PC-3 (cell line): ENCODE results near the gene SDF2L1. TPM values are rescaled to one million over a fixed set of nuclear protein-coding genes. Genes with fewer than 3 reads are reported as not detected.

Source experiments
- ATAC-seq: fragments of 200-7000 bp; cut with Tn5 transposase; 2 replicates; pipeline ENCODE4 v1.9.1; 2020; ENCODE audit warnings: mild to moderate bottlenecking, moderate library complexity
- BruUV-seq: library from RNA; stranded (reverse); fragments of 400-500 nt; replicated peaks from 2 replicates; lab custom pipeline; 2021; lab: Mats Ljungman, UMichigan
- CTCF ChIA-PET: fragments of 300-600 bp; sonication (Branson Sonifier 250); formaldehyde crosslinking; loops from one replicate; lab custom pipeline; 2022; ENCODE audit warnings: antibody characterized with exemption; lab: Charles Lee
- POLR2A ChIA-PET: fragments of 300-600 bp; sonication (Branson Sonifier 250); formaldehyde crosslinking; loops from one replicate; lab custom pipeline; 2022; ENCODE audit warnings: antibody characterized with exemption; ENCODE audit not compliant: unreplicated experiment; lab: Charles Lee
- DNase-seq: peaks from one replicate; pipeline ENCODE4 v3.0.0-alpha.2; 2015
- H2AFZ ChIP-seq: fragments of 300-600 bp; sonication (generic); 2 replicates; pipeline ENCODE4 v1.6.0; 2016; ENCODE audit warnings: antibody characterized with exemption, low read length
- H3F3A ChIP-seq: fragments of 300-600 bp; sonication (generic); one replicate; pipeline ENCODE4 v1.6.0; 2017; ENCODE audit warnings: antibody characterized with exemption, low read length, control low read depth, mild to moderate bottlenecking; ENCODE audit not compliant: unreplicated experiment
- H3K27ac ChIP-seq: fragments of 300-600 bp; sonication (generic); 2 replicates; pipeline ENCODE4 v1.5.1; 2016; ENCODE audit warnings: mild to moderate bottlenecking, low read length
- H3K27me3 ChIP-seq: fragments of 300-600 bp; sonication (generic); 2 replicates; pipeline ENCODE4 v1.6.1; 2016; ENCODE audit warnings: low read length, mixed read lengths
- H3K36me3 ChIP-seq: fragments of 300-600 bp; sonication (generic); 2 replicates; pipeline ENCODE4 v1.6.1; 2016; ENCODE audit warnings: low read depth, mixed run types, low read length, mixed read lengths
- H3K4me1 ChIP-seq: fragments of 300-600 bp; sonication (generic); 2 replicates; pipeline ENCODE4 v1.5.1; 2016; ENCODE audit warnings: low read length; ENCODE audit not compliant: insufficient read depth
- H3K4me2 ChIP-seq: fragments of 300-600 bp; sonication (generic); 2 replicates; pipeline ENCODE4 v1.6.0; 2016; ENCODE audit warnings: low read length
- H3K4me3 ChIP-seq: fragments of 300-600 bp; sonication (generic); 2 replicates; pipeline ENCODE4 v1.5.1; 2016; ENCODE audit warnings: mild to moderate bottlenecking, low read length, mixed read lengths
- H3K79me2 ChIP-seq: fragments of 300-600 bp; sonication (generic); 2 replicates; pipeline ENCODE4 v1.6.1; 2017; ENCODE audit warnings: low read length, mixed read lengths
- H3K9ac ChIP-seq: fragments of 300-600 bp; sonication (generic); 2 replicates; pipeline ENCODE4 v1.6.0; 2016; ENCODE audit warnings: mild to moderate bottlenecking, low read length
- H3K9me2 ChIP-seq: fragments of 300-600 bp; sonication (generic); replicated peaks from 2 replicates; pipeline ENCODE4 v1.6.1; 2016; ENCODE audit warnings: mixed run types, low read length, mixed read lengths
- H3K9me3 ChIP-seq: fragments of 300-600 bp; sonication (generic); 2 replicates; pipeline ENCODE4 v1.6.1; 2016; ENCODE audit warnings: low read length, mixed read lengths
- H4K20me1 ChIP-seq: fragments of 300-600 bp; sonication (generic); 2 replicates; pipeline ENCODE4 v1.6.1; 2016; ENCODE audit warnings: low read length, mixed read lengths
- EZH2 ChIP-seq: fragments of 300-600 bp; sonication (generic); IDR thresholded peaks from one replicate; pipeline ENCODE4 v1.6.1; 2017; ENCODE audit warnings: antibody characterized with exemption, mild to moderate bottlenecking, low read length; ENCODE audit not compliant: unreplicated experiment
- EZH2phosphoT487 ChIP-seq: fragments of 300-600 bp; sonication (generic); IDR thresholded peaks from 2 replicates; pipeline ENCODE4 v1.6.1; 2018; ENCODE audit warnings: mild to moderate bottlenecking, antibody characterized with exemption, low read length, borderline replicate concordance
- intact Hi-C: fragments of 100-400 bp; cut with micrococcal nuclease; formaldehyde crosslinking; loops from 2 replicates; pipeline ENCODE4 v1.9.0; 2023
- total RNA-seq: library from RNA; depleted of rRNA; stranded (reverse); fragments of >200 nt; gene quantifications from 2 replicates; pipeline ENCODE4 v1.2.3, GENCODE V29; 2014
- TF ChIP-seq, protein P1 (sequence below): fragments of 300-600 bp; sonication (generic); conservative IDR thresholded peaks from 2 replicates; pipeline ENCODE4 v1.5.1; 2017; ENCODE audit warnings: antibody characterized with exemption, low read depth, mild to moderate bottlenecking, low read length

SDF2L1 gene
- total RNA-seq, 1 experiment from 2014 or later: 180 TPM

DNA sequence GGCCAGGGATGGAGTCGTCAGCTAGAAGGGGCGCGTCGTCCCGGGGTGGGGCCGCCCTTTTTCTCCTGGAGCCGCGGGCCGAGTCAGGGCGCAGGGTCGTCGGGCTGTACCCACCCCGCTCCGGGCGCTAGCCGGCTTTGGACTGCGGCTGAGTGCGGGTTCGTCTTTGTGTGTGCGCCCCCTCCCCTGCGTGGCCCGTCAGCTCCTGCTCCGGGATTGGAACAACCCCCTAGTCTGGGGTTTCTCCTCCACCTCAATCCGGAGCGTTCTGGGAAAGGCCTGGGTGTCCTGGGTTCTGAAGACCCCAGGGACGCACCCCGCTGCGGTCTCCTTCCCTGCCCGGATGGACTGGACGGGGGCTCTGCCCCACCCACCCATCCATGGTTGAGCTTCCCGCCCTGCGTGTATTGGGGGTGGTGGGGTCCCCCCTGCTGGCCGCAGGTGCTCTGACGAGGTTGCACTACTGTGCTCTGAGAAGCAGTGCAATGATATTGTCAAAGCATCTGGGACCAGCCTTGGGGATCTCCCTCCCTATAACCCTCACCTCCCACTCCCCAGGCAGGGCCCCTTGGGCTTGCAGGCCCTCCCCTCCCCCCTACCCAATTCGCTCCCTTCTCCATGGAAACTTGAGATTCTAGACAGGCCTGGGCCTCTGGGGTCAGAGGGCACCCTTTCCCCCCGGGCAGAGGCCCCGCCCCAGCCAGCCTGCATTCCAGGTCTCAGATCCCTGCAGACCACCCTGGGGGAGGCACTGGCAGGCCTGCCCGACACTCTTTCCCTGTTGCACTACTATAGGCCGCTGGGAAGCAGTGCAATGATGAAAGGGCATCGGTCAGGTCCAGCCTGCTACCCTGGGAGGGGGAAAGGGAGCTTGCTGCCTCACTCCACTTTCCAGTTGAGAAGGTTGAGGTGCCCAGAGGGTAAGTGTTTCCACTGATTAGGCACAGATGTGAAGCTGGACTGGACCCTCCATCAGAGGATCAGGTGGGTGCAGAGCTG lies 10.7 kb downstream of the SDF2L1 start:
- Histone ChIP-seq H3K27ac (no peak overlapping the region), H3K27me3 (no peaks in the 10 kb centered on the region), H3K9ac (peak overlapping the region; percentile 81), H3K9me2 (no peaks in the 10 kb centered on the region), H3K4me3 (peak overlapping the region; percentile 83), H3F3A (no peaks in the 10 kb centered on the region), H3K4me1 (no peaks in the 10 kb centered on the region), H2AFZ (peak overlapping the region; percentile 98), H3K9me3 (no peaks in the 10 kb centered on the region), H3K79me2 (peaks cover 13% of the 10 kb centered on the region), H3K4me2 (peak overlapping the region; percentile 96), H3K36me3 (no peaks in the 10 kb centered on the region), H4K20me1 (no peaks in the 10 kb centered on the region)
- TF ChIP-seq EZH2 (no peak), EZH2phosphoT487 (no peak)
- TF ChIP-seq, protein P1, sequence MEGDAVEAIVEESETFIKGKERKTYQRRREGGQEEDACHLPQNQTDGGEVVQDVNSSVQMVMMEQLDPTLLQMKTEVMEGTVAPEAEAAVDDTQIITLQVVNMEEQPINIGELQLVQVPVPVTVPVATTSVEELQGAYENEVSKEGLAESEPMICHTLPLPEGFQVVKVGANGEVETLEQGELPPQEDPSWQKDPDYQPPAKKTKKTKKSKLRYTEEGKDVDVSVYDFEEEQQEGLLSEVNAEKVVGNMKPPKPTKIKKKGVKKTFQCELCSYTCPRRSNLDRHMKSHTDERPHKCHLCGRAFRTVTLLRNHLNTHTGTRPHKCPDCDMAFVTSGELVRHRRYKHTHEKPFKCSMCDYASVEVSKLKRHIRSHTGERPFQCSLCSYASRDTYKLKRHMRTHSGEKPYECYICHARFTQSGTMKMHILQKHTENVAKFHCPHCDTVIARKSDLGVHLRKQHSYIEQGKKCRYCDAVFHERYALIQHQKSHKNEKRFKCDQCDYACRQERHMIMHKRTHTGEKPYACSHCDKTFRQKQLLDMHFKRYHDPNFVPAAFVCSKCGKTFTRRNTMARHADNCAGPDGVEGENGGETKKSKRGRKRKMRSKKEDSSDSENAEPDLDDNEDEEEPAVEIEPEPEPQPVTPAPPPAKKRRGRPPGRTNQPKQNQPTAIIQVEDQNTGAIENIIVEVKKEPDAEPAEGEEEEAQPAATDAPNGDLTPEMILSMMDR: no peak
- ChIA-PET CTCF (no interaction called here), POLR2A (no interaction called here)
- no TSS peak for BruUV-seq
- no peak for DNase-seq
- intact Hi-C loops: no loop called here
- ATAC-seq: no peak; the same call in 1 of the 2 replicates

DNA sequence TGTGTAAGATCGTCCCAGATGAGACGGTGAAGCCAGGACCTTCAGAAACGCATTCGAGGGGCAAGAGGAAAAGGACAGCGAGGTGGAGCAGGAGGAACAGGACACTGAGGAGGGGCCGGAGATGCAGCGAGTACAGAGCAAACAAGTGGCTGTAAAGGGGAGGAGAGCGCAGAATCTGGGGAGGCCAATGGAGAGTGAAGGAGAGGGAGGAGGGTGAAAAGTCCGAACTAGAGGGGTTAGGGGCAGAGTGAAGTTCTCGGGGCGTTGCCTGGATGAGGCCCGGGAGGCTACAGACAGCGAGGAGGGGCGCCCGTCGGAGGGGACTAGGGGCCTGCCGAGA lies 14.9 kb downstream of the SDF2L1 start:
- TF ChIP-seq EZH2phosphoT487 (no peak), EZH2 (no peak)
- TF ChIP-seq, protein P1: no peak
- Histone ChIP-seq H3K79me2 (peaks cover 13% of the 10 kb centered on the region), H3K27me3 (no peaks in the 10 kb centered on the region), H3K4me3 (peak overlapping the region; percentile 71), H3K9me3 (no peaks in the 10 kb centered on the region), H3K4me1 (peaks cover 4% of the 10 kb centered on the region; the same call in 1 of the 2 replicates), H3K4me2 (peak overlapping the region; percentile 81), H3K9ac (no peak overlapping the region), H3K9me2 (no peaks in the 10 kb centered on the region), H4K20me1 (no peaks in the 10 kb centered on the region), H2AFZ (peak overlapping the region; percentile 78), H3F3A (no peaks in the 10 kb centered on the region), H3K27ac (no peak overlapping the region), H3K36me3 (no peaks in the 10 kb centered on the region)
- intact Hi-C loops: no loop called here
- ChIA-PET POLR2A (no interaction called here), CTCF (no interaction called here)
- ATAC-seq (peak; percentile 4; the same call in 1 of the 2 replicates), DNase-seq (no peak)
- BruUV-seq: no TSS peak
